Activated CD8-positive, alpha-beta T cell treated with anti-CD3 and anti-CD28 coated beads for 36 hours (primary cell): Measurements from ENCODE around the gene OTOP2. TPM values are rescaled to one million over a fixed set of nuclear protein-coding genes. Genes with fewer than 3 reads are reported as not detected.

ENCODE experiments used
- ATAC-seq: fragments of 200-7000 bp; cut with Tn5 transposase; one replicate; pipeline ENCODE4 v1.10.0; 2021; ENCODE audit warnings: mild to moderate bottlenecking, moderate library complexity
- CTCF ChIA-PET: fragments of 350-600 bp; sonication (Branson Sonifier 250); formaldehyde crosslinking; loops from one replicate; lab custom pipeline; 2021; ENCODE audit warnings: antibody characterized with exemption; lab: Charles Lee
- POLR2A ChIA-PET: fragments of 350-600 bp; sonication (Branson Sonifier 250); formaldehyde crosslinking; loops from one replicate; lab custom pipeline; 2021; ENCODE audit warnings: antibody characterized with exemption; lab: Charles Lee
- DNase-seq: peaks from one replicate; pipeline ENCODE4 v3.0.0-alpha.2; 2020
- H3K27ac Mint-ChIP-seq: one replicate; pipeline ENCODE4 v1.8.0; 2021; ENCODE audit warnings: mild to moderate bottlenecking, mixed read lengths
- H3K27me3 Mint-ChIP-seq: one replicate; pipeline ENCODE4 v1.8.0; 2021; ENCODE audit warnings: mixed read lengths
- H3K36me3 Mint-ChIP-seq: one replicate; pipeline ENCODE4 v1.8.0; 2021; ENCODE audit warnings: low read depth, mixed read lengths
- H3K4me1 Mint-ChIP-seq: one replicate; pipeline ENCODE4 v1.8.0; 2021; ENCODE audit warnings: low read depth, mixed read lengths
- H3K4me3 Mint-ChIP-seq: one replicate; pipeline ENCODE4 v1.8.0; 2021; ENCODE audit warnings: mild to moderate bottlenecking, moderate library complexity, mixed read lengths
- H3K9me3 Mint-ChIP-seq: one replicate; pipeline ENCODE4 v1.8.0; 2021; ENCODE audit warnings: mixed read lengths
- CTCF ChIP-seq: fragments of 200-600 bp; IDR thresholded peaks from one replicate; pipeline ENCODE4 v1.8.0; 2022; ENCODE audit warnings: antibody characterized with exemption, mild to moderate bottlenecking
- intact Hi-C: fragments of 100-400 bp; cut with micrococcal nuclease; formaldehyde crosslinking; loops from one replicate; pipeline ENCODE4 v1.10.0; 2022
- total RNA-seq, 2 experiments: library from RNA; stranded (reverse); gene quantifications; one replicate each; pipeline ENCODE4 v1.2.3, GENCODE V29; 2021

OTOP2 gene
- total RNA-seq, 2 experiments from 2014 or later = not detected

- Mint-ChIP-seq H3K4me1 (peaks cover 15% of the 10 kb centered on the region), H3K27ac (no peak overlapping the region), H3K4me3 (no peak overlapping the region), H3K27me3 (no peaks in the 10 kb centered on the region), H3K36me3 (no peaks in the 10 kb centered on the region), H3K9me3 (no peaks in the 10 kb centered on the region)
- CTCF ChIA-PET = interaction anchor here (0.9 to 13.9 kb wide), 7 partner anchors 14 to 158 kb away, joined by 3 to 139 read pairs (median 4); partner anchors contain the start of genes GRIN2C and MRPL58
- POLR2A ChIA-PET = interaction anchor here (1.1 to 1.3 kb wide), 2 partner anchors 12 to 14 kb away, joined by 3 read pairs; no protein-coding TSS in a partner anchor
- ATAC-seq (no peak), DNase-seq (no peak)
- no peak for TF ChIP-seq CTCF
- intact Hi-C loops = no loop called here
Observed at GRCh38 chr17:74875977-74876593, 48.0 kb upstream of the OTOP2 start.

DNA sequence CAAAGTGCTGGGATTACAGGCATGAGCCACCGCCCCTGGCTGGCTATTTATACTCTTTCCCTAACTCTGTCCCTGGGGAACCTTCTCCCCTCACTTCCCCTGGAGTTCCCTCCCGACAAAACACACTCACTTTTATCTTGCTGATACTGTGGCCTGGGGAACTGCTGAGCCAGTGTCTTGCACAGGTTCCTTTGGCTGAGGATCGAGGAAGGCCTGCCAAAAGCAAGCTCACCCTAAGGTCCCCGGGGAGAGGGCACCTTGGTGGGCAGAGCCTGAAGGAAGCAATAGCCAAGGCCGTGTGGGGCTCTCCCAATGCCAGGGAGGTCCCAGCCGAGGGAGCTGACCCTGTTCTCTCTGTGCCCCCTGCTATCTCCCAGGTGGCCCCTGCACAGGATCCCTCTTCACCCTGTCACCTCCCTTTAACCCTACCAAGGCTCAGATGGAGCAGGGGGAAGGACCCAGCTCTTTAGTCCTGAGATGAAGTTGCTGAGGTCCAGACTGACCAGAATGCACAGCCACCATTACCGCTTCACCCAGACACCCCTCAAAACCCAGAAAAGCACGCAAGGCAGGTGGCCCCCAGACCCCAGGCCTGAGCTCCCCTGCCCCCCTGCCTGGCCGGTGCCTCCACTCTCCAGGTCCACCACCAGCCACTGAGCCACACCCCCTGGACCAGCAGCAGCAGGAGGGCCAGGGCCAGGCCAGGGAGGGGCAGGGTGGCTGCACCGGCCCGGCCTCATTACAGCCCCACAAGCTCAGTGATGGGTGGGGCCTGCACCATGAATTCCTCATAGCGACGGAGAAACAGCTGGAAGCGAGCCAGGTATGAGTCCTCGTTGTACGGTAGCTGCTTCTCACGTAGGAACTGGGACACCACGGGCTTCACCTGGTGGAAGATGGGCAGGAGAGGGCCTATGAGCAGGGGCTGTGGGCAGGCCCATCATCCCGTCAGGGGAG lies 46.2 kb upstream of the OTOP2 start:
- H3K4me3 Mint-ChIP-seq = no peak overlapping the region
- intact Hi-C loops = no loop called here
- no peak overlapping the region for H3K27ac Mint-ChIP-seq
- H3K9me3 Mint-ChIP-seq = no peaks in the 10 kb centered on the region
- peaks cover 8% of the 10 kb centered on the region for H3K4me1 Mint-ChIP-seq
- DNase-seq (no peak), ATAC-seq (no peak)
- H3K27me3 Mint-ChIP-seq = no peaks in the 10 kb centered on the region
- TF ChIP-seq CTCF = no peak
- CTCF ChIA-PET = interaction anchor here (0.9 to 13.9 kb wide), 5 partner anchors 16 to 220 kb away, joined by 3 to 139 read pairs (median 3); partner anchors contain the start of gene GRIN2C
- H3K36me3 Mint-ChIP-seq = no peaks in the 10 kb centered on the region
- POLR2A ChIA-PET = interaction anchor here (0.6 kb wide), 1 partner anchor 19 kb away, joined by 3 read pairs; no protein-coding TSS in a partner anchor

DNA sequence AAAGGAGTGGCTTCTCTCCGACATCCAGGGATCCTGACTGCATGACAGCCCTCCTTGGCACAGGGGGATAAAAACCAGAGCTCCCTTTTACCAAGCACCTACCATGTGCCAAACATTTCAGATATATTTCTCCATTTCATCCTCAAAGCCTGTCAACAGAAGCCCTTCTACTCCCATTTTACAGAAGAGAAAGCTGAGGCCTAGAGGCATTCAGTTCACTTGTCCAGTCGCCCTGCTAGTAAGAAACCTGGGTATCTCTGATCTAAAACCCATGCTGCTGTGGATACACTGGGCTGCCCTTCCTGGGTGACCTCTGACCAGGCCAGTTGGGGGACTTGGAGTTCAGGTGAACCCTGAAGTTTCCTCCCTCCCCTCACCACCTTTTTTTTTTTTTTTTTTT lies 45.4 kb upstream of the OTOP2 start:
- ChIA-PET CTCF (interaction anchor here (0.9 to 13.9 kb wide), 5 partner anchors 17 to 221 kb away, joined by 3 to 139 read pairs (median 3); partner anchors contain the start of gene GRIN2C), POLR2A (no interaction called here)
- DNase-seq (no peak), ATAC-seq (no peak)
- TF ChIP-seq CTCF = no peak
- no peaks in the 10 kb centered on the region for H3K9me3 Mint-ChIP-seq
- H3K4me1 Mint-ChIP-seq = peaks cover 8% of the 10 kb centered on the region
- H3K4me3 Mint-ChIP-seq = no peak overlapping the region
- H3K27me3 Mint-ChIP-seq = no peaks in the 10 kb centered on the region
- no peaks in the 10 kb centered on the region for H3K36me3 Mint-ChIP-seq
- intact Hi-C loops = no loop called here
- no peak overlapping the region for H3K27ac Mint-ChIP-seq

GRCh38 chr17:74879308-74879707 lies 44.8 kb upstream of the OTOP2 start:
- no peak overlapping the region for H3K4me3 Mint-ChIP-seq
- intact Hi-C loops = no loop called here
- H3K36me3 Mint-ChIP-seq = no peaks in the 10 kb centered on the region
- ChIA-PET CTCF (interaction anchor here (1.1 to 13.9 kb wide), 4 partner anchors 17 to 88 kb away, joined by 3 to 139 read pairs (median 8); partner anchors contain the start of gene GRIN2C), POLR2A (no interaction called here)
- no peak overlapping the region for H3K27ac Mint-ChIP-seq
- ATAC-seq = no peak
- DNase-seq = no peak
- TF ChIP-seq CTCF = no peak
- H3K4me1 Mint-ChIP-seq = peaks cover 6% of the 10 kb centered on the region
- peaks cover under 1% of the 10 kb centered on the region for H3K27me3 Mint-ChIP-seq
- H3K9me3 Mint-ChIP-seq = no peaks in the 10 kb centered on the region
